Right lung (tissue), 5 donors: Measurements from ENCODE around the gene CCDC15. TPM values are rescaled to one million over a fixed set of nuclear protein-coding genes. Genes with fewer than 3 reads are reported as not detected.

Experiments
- DNase-seq, 2 donors: peaks; one replicate each; pipeline ENCODE4 v3.0.0-alpha.2; 2013
- polyA plus RNA-seq, 5 donors: library from polyadenylated mRNA; unstranded; fragments of 120-200 nt; gene quantifications; one replicate each; pipeline versions ENCODE4 v1.2.1 to v1.2.3, GENCODE V29; 2013; ENCODE audit warnings: inconsistent platforms in 1 of 5, low replicate concordance in 1 of 5; ENCODE audit not compliant: insufficient read length in 5 of 5, insufficient read depth in 1 of 5

CCDC15 gene
- polyA plus RNA-seq, 5 donors = 4.4 to 10.0 (median 5.6) TPM

DNA sequence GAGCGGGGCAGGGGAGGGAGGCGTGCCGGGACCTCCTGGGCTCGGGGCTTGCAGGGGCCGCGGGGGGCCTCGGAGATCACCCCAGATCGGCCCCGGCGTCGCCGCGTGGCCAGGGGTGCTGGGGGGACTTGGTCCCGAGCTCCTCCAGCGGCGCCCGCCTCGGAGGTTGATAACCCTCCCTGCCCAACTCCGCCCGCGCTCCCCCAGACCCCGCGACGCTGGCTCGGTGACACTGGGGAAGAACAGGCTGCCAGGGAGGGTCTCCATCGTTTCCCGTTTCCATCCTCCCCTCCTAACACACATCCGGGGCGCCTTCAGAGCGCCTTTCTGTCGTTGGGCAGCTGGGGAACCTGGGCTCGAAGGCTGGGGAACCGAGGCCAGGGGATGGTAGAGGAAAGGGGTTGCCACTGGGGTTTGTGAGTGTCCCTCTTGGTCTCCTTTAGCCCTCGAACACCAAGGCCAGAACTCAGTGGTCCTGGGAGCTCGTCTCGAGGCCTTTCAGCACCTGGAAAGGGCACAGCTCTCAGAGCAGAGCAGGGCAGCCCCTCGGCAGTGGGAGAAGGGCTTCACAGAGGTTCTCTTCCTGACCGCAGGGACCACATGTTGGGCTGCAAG lies 109.5 kb downstream of the CCDC15 start:
- no peak for DNase-seq

DNA sequence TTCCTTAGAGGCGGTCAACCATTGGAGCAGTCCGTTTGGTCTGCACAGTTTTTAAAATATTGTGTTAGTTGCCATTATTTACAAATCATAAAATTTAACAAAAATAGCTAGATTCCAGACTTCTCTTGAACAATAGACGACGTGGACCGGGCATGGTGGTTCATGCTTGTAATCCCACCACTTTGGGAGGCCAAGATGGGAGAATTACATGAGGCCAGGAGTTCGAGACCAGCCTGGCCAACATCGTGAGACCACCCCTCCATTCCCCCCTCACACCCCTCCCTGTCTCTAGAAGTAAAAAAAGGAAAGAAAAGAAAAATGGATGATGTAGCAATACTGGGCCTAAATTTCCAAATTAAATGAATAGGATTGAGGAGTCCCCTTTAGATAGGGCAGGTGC lies 110.1 kb downstream of the CCDC15 start:
- DNase-seq = no peak

DNA sequence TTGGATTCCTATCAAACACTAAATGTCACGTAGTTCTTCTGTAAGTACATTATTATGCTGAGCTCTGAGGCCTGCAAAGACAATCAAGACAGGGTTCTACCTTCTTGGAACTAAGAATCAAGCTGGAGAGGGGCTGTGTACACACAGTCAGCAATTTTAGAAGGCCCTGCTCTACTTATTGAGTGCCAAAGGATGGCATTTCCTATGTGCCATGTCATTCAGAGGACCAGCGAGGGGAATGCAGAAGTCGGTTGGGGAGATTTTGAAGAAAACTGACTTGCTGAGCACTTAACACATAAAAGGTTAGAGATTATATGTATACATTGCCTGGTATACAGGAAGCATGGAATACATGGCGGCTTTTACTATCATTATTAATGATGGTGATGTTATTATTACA lies 114.4 kb downstream of the CCDC15 start:
- DNase-seq = no peak

- DNase-seq = no peak
Measured at GRCh38 chr11:125069008-125069407, 115.0 kb downstream of the CCDC15 start.

DNA sequence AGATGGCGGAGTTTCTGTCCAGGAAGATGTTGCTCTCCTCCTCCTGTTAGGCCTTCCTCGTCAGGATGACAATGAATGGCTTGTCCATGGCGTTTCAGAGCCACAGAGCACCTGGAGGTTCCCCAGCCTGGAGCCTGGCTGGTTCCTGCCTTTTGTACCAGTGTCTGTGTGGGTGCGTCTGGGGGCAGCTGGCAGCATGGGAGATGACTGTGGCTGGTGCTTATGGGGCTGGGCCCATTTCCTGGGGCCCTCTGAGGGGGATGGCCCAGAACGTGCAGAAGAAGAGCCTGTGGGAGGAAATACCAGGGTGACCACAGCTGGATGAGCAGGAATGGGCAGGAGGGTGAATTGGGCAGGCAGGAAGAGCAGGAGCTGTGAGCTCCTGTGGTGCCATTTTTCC lies 115.8 kb downstream of the CCDC15 start:
- DNase-seq = no peak

DNA sequence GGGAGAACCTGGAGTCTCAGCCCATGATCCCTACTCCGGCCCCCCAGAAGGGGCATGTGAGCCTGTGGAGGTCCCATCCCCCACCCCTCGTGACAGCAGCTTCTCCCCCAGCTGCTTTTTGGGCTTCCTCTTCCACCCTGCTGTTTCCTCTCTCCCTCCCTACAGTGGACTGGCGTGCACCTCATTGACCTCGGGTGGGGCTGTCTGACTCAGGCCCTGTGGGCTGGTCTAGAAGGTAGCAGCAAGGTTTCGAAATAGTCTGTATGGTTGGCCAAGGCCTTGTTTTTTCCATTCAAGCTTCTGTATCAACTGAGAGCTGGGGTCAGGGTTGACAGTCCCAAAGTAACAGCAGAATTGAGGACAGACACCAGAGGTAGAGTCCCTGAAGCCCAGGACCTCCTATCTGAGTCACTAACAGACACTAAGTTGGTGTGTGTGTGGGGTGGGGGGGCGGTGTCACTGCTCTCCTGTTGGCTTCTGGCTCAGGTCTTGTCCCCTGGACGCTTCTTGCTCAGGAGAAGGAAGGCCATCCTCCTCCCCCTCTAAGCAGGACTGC lies 116.8 kb downstream of the CCDC15 start:
- DNase-seq = no peak

GRCh38 chr11:125071435-125071834 lies 117.4 kb downstream of the CCDC15 start:
- DNase-seq = no peak

DNA sequence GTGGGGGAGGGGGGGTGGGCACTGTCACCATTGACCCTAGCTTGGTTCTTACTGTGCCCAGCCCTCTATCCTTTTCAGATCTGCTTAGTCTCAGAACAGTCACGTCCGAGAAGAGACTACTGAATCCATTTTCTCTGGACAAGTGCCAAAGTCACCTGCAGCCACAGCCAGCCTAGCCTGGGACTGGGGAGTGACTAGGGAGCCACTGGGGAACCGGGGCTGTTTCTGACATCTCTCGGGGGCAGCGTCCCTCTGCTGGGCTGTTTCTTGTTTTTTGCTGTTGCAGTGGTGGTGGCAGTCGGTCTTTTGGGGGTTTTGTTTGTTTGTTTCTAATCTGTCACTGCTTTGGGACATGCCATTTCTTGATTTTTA lies 117.8 kb downstream of the CCDC15 start:
- no peak for DNase-seq

- no peak for DNase-seq
Measured at GRCh38 chr11:125072218-125072960, 118.4 kb downstream of the CCDC15 start.

- no peak for DNase-seq
Measured at GRCh38 chr11:125072961-125073590, 119.1 kb downstream of the CCDC15 start.

DNA sequence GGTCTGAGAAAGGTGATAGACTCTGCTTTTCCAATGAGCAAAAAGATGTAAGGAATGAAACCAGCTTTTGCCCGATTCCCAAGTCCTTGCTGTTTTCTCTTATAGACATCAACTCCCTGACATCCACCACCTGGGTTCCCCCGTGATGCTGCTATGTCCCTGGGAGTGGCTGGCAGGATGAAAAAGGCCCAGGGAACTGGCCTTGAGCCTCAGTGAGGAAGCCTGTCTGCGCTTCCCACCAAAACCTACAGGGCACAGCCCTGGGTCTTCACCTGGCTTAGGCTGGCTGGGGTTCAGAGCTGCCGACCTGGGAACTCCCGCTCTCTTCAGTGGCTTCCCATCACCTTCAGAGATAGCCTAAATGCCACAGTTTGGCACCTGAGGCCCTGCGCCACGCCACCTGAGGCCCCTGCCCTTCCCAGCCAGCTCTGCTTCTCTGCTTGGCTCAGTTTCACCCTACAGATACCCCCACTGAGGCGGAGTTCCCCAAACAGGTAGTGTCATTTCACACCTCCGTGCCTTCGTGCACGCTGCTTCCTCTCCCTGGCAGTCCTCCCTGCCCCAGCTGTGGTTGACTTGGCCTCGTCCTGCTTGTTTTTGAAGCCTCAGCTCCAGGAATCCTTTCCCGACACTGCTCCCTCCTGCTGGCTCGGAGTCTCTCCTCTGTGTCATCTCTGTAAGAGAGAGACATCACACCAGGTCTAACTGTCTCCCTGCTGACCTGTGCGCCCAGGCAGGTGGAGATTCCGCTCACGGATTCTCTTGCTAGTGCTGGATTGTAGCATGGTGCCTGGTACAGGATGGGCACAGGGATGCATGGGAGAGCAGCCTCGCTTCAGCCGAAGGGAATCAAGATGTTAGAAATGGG lies 119.8 kb downstream of the CCDC15 start:
- DNase-seq = no peak

DNA sequence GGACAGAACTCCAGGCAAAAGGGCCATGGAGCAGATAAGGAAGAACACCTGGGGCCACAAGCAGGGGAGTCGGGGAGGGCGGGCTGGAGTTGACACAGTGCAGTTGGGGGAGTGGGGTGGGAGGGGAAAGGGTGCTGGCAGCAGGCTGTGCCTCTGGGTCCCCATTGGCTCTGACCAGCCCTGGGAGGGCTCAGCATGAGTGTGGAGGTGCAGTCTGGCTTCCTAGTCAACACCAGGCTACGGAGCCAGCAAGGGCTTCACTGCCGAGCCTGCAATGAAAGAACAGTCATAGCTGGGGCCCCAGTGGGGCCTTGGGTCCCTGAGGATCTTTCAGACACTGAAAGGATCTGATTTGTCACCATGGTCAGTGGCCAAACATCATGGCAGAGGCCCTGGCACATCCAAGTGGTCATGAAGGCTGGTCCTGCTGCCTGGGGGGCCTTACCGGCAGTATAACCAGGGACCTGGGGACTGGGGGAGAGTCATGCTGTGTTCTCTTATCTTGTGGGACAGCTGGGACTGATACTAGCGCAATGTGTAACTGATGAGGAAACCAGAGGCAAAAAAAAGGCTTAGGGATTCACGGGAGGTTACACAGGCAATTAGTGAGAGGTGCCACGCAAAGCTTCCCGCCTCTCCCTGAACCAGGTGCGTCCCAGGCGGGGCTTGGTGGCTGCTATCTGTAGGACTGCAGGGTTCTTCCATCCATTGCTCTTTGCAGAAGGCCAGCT lies 120.7 kb downstream of the CCDC15 start:
- no peak for DNase-seq

GRCh38 chr11:125075242-125075625 lies 121.2 kb downstream of the CCDC15 start:
- no peak for DNase-seq

GRCh38 chr11:125075900-125076317 lies 121.9 kb downstream of the CCDC15 start:
- no peak for DNase-seq

GRCh38 chr11:125076378-125076945 lies 122.5 kb downstream of the CCDC15 start:
- DNase-seq = no peak

DNA sequence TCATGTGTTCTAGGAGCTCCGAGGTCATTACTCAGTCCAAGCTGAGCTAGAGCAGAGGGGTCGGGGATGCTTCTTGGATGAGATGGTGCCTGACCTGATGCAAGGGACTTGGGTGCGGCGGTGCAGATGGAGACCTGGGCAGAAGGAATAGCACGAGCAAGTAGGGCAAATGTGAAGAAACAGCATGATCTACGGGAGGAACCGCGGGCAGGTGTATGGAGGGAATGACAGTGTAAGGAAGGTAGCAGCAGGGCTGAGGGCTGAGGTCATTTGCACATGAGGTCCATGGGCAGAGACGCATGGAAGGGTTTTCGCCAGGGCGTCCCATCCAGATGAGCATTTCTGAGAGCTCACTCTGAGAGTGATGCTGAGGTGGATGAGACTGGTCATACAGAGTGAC lies 124.0 kb downstream of the CCDC15 start:
- no peak for DNase-seq

DNA sequence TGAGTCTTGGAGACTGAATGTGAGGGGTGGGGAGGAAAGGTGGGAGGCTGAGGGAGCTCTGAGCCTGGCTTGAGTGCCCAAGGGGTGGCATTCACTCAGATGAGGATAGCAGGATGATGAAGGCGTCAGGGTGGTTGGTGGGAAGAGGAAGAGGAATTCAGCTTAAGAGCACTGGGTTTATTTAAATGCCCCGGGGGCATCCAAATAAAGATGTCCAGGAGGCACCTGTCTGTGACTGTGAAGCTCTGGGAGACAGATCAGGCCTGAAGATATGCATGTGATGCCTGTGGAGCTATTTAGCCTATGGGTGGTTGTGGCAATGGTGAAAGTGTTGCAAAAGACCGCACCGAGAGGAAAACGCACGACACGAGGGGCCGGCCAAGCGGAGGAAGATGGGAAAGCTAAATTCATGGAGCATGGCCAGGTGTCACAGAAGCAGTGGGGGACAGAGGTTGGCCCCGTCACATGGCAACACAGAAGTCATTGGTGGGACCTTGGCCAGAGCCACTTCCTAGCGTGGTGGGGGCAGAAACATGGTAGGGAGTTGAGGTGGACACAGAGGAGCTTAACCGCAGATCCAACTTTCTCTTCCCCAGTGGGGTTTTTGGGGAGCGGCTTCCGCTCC lies 124.6 kb downstream of the CCDC15 start:
- no peak for DNase-seq

DNA sequence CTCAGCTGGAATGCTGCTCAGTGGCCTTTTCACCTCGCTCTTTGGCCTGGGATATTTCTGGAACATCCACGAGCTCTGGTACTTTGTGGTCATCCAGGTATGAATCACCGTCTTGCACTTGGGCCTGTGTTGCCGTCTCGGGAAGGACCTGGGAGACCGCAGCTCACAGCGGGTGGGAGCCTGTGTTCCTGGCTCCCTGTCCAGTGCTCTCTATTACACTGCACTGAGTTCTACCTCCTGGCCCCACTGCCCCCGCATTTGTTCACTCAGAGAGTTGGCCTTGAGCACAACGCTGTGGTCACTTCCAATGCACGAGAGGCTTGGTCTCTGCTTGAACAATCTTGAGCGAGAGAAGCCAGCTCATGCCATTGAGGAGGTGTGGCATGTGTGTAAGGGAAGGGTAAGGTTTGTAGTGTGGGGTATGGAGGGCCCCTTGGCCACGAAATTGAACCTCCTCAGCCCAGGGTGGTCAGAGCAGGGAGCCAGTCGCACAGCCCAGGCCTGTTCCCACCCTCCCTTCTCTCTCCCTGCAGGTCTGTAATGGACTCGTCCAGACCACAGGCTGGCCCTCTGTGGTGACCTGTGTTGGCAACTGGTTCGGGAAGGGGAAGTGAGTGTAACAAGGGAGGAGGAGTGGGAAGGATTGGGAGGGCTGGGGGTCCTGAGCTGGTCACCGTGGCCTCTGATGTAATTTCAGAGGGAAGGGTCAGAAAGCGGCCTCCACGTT lies 125.3 kb downstream of the CCDC15 start:
- DNase-seq = no peak

DNA sequence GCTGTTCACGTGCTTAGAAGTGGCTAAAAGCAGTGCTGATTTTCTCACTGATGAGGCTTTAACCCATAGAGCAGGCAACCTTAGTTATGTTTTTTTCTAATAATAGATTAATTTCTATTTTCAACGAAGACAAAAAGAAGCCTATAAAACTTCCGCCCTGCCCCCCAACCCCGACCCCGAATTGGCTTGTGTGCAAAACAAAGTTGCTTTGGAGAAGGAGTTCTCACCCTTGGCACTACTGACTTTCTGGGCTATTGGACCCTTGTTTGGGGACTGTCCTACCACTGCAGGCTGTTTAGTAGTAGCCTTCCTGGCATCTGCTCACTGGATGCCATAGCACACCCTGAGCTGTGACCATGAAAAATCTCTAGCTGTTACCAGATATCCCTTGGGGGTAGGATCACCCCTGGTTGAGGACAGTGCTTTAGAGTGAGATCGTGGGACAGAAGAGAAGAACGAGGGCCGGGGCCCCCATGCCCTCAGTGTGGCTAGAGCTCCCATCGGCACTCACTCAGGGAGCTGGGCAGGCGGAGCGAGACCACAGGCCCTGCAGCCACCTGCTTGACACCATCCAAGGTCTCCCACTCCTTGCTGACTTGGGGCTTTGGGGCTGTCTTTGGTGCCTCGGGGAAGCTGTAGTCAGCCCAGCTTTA lies 126.0 kb downstream of the CCDC15 start:
- no peak for DNase-seq
